ENCODE measurements around the gene PPDPF. TPM values are rescaled to one million over a fixed set of nuclear protein-coding genes. Genes with fewer than 3 reads are reported as not detected.

PPDPF gene
- total RNA-seq, 8 experiments from 2014 or later = 12.8 to 270 (median 87.9) TPM

Other genes starting within 250 kb of the PPDPF start
- 100 to 1,000 TPM in 1 of 8 experiments, 10 to 100 TPM in 7; 37.1 to 103 (median 66.8) TPM for gene ARFGAP1, start 248.0 kb upstream of the PPDPF start, total RNA-seq
- gene COL20A1, start 227.6 kb upstream of the PPDPF start, total RNA-seq = 1 to 10 TPM in 1 of 8 experiments, under 1 TPM in 7; 0.13 to 1.6 (median 0.55) TPM
- 10 to 100 TPM in 4 of 8 experiments, 1 to 10 TPM in 3, under 1 TPM in 1; 0.54 to 29.1 (median 12.5) TPM for gene CHRNA4, start 159.4 kb upstream of the PPDPF start, total RNA-seq
- gene KCNQ2, start 48.1 kb upstream of the PPDPF start, total RNA-seq = 100 to 1,000 TPM in 1 of 8 experiments, 10 to 100 TPM in 4, 1 to 10 TPM in 1, under 1 TPM in 2; 0.18 to 124 (median 58.4) TPM
- gene EEF1A2, start 21.7 kb upstream of the PPDPF start, total RNA-seq = 100 to 1,000 TPM in 4 of 8 experiments, 10 to 100 TPM in 2, 1 to 10 TPM in 2; 2.8 to 390 (median 139) TPM
- 1 to 10 TPM in 1 of 8 experiments, under 1 TPM in 7; 0.10 to 1.6 (median 0.83) TPM for gene PTK6, start 16.6 kb downstream of the PPDPF start, total RNA-seq
- gene SRMS, start 27.0 kb downstream of the PPDPF start, total RNA-seq = under 1 TPM in 2 of 8 experiments, not detected in 6; 0.11 to 0.27 TPM
- gene FNDC11, start 33.4 kb downstream of the PPDPF start, total RNA-seq = 1 to 10 TPM in 5 of 8 experiments, under 1 TPM in 3; 0.36 to 3.5 (median 2.0) TPM
- gene HELZ2, start 53.5 kb downstream of the PPDPF start, total RNA-seq = 10 to 100 TPM in 5 of 8 experiments, 1 to 10 TPM in 3; 4.7 to 19.3 (median 14.1) TPM
- 10 to 100 TPM in 2 of 8 experiments, 1 to 10 TPM in 6; 5.6 to 11.8 (median 8.4) TPM for gene GMEB2, start 106.3 kb downstream of the PPDPF start, total RNA-seq
- gene STMN3, start 132.7 kb downstream of the PPDPF start, total RNA-seq = 100 to 1,000 TPM in 2 of 8 experiments, 10 to 100 TPM in 6; 14.5 to 155 (median 69.2) TPM
- gene RTEL1, start 137.5 kb downstream of the PPDPF start, total RNA-seq = 10 to 100 TPM in 5 of 8 experiments, 1 to 10 TPM in 3; 5.9 to 30.7 (median 11.0) TPM
- 1 to 10 TPM in 1 of 8 experiments, under 1 TPM in 4, not detected in 3; 0.22 to 1.1 (median 0.69) TPM for gene TNFRSF6B, start 175.9 kb downstream of the PPDPF start, total RNA-seq
- gene ARFRP1, start 187.2 kb downstream of the PPDPF start, total RNA-seq = 10 to 100 TPM; 22.7 to 45.5 (median 35.1) TPM
- 10 to 100 TPM; 10.4 to 28.3 (median 15.7) TPM for gene ZGPAT, start 187.3 kb downstream of the PPDPF start, total RNA-seq
- 1 to 10 TPM; 2.5 to 8.8 (median 3.9) TPM for gene LIME1, start 215.9 kb downstream of the PPDPF start, total RNA-seq
- 10 to 100 TPM; 19.8 to 57.5 (median 36.4) TPM for gene SLC2A4RG, start 219.0 kb downstream of the PPDPF start, total RNA-seq

Measured in motor neuron (in vitro differentiated cells).